Caco-2 (cell line): Measurements from ENCODE around the gene SEC14L5. TPM values are rescaled to one million over a fixed set of nuclear protein-coding genes. Genes with fewer than 3 reads are reported as not detected.

Experiments
- BruUV-seq: library from RNA; stranded (reverse); fragments of 400-500 nt; replicated peaks from 2 replicates; lab custom pipeline; 2021; lab: Mats Ljungman, UMichigan
- CTCF ChIA-PET: fragments of 300-600 bp; sonication (Branson Sonifier 250); formaldehyde crosslinking; loops from one replicate; lab custom pipeline; 2022; ENCODE audit warnings: antibody characterized with exemption; lab: Charles Lee
- POLR2A ChIA-PET: fragments of 300-600 bp; sonication (Branson Sonifier 250); formaldehyde crosslinking; loops from one replicate; lab custom pipeline; 2022; ENCODE audit warnings: antibody characterized with exemption; lab: Charles Lee
- DNase-seq, 2 experiments: peaks; one replicate each; pipeline versions ENCODE4 v3.0.0 to v3.0.0-alpha.2; 2020 to 2022
- H3K27me3 ChIP-seq: replicated peaks from 2 replicates; pipeline ENCODE4 v1.6.0; 2011; ENCODE audit warnings: low read length; ENCODE audit not compliant: control insufficient read depth, insufficient read depth
- H3K36me3 ChIP-seq: 2 replicates; pipeline ENCODE4 v1.5.1; 2011; ENCODE audit warnings: low read length; ENCODE audit not compliant: control insufficient read depth, insufficient read depth
- H3K4me1 ChIP-seq: fragments of 250-450 bp; sonication (Bioruptor Pico); 2 replicates; pipeline ENCODE4 v1.5.1; 2020; ENCODE audit warnings: mild to moderate bottlenecking
- H3K4me3 ChIP-seq: 2 replicates; pipeline ENCODE4 v1.5.1; 2011; ENCODE audit warnings: low read depth, mild to moderate bottlenecking, control low read depth, low read length
- H3K9me3 ChIP-seq: fragments of 250-450 bp; sonication (Bioruptor Pico); 2 replicates; pipeline ENCODE4 v1.5.1; 2020; ENCODE audit warnings: mild to moderate bottlenecking, moderate library complexity
- H3K27ac Mint-ChIP-seq: one replicate; pipeline ENCODE4 v1.8.0; 2022; ENCODE audit warnings: mixed read lengths; ENCODE audit not compliant: unreplicated experiment
- H3K27me3 Mint-ChIP-seq: one replicate; pipeline ENCODE4 v1.8.0; 2022; ENCODE audit warnings: mixed read lengths; ENCODE audit not compliant: insufficient read depth, unreplicated experiment
- H3K36me3 Mint-ChIP-seq: one replicate; pipeline ENCODE4 v1.8.0; 2022; ENCODE audit warnings: mild to moderate bottlenecking, mixed read lengths; ENCODE audit not compliant: insufficient read depth, unreplicated experiment
- H3K4me1 Mint-ChIP-seq: one replicate; pipeline ENCODE4 v1.8.0; 2022; ENCODE audit warnings: low read depth, mixed read lengths; ENCODE audit not compliant: unreplicated experiment
- H3K4me3 Mint-ChIP-seq: one replicate; pipeline ENCODE4 v1.8.0; 2022; ENCODE audit warnings: mild to moderate bottlenecking, moderate library complexity, mixed read lengths; ENCODE audit not compliant: unreplicated experiment
- H3K9me3 Mint-ChIP-seq: one replicate; pipeline ENCODE4 v1.8.0; 2022; ENCODE audit warnings: mixed read lengths; ENCODE audit not compliant: unreplicated experiment
- intact Hi-C: fragments of 100-400 bp; cut with micrococcal nuclease; formaldehyde crosslinking; loops from one replicate; pipeline ENCODE4 v1.10.0; 2022; ENCODE audit not compliant: unreplicated experiment
- total RNA-seq: library from RNA; stranded (reverse); gene quantifications from 2 replicates; pipeline ENCODE4 v1.2.3, GENCODE V29; 2022
- TF ChIP-seq, protein P1 (sequence below), 2 experiments: fragments of 200-600 bp in 1 of 2; IDR thresholded peaks; 1 replicate in 1 of 2; 2 replicates in 1 of 2; pipeline versions ENCODE4 v1.5.1 to v1.8.0; 2011 to 2022; ENCODE audit warnings: antibody characterized with exemption in 1 of 2, control low read depth in 1 of 2, inconsistent platforms in 1 of 2, low read depth in 1 of 2, low read length in 1 of 2, mild to moderate bottlenecking in 1 of 2, moderate library complexity in 1 of 2; ENCODE audit not compliant: insufficient read depth in 1 of 2, severe bottlenecking in 1 of 2, unreplicated experiment in 1 of 2

SEC14L5 gene
- total RNA-seq, 1 experiment from 2014 or later: 0.14 TPM

DNA sequence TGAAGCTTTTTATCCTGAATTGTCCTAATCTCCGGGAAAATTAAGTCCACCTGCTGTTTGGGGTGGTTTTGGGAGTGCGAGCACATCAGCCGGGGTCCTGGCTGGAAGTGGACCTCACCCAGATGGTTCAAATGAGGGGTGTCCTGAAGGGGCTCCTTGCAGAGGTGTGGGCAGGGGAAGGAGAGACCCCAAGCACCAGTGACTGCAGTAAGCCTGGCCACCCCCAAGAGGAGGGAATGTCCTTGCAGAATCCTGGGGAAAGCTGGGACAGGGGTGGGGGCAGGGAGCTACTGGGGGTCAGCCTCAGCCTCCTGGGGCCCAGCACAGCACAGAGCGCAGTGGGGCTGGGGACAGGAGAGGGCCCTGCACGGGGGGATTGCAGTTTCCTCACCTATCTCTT lies 46.2 kb downstream of the SEC14L5 start:
- no peaks in the 10 kb centered on the region; the same call in 1 of the 2 replicates for H3K27me3 ChIP-seq
- intact Hi-C loops: no loop called here

DNA sequence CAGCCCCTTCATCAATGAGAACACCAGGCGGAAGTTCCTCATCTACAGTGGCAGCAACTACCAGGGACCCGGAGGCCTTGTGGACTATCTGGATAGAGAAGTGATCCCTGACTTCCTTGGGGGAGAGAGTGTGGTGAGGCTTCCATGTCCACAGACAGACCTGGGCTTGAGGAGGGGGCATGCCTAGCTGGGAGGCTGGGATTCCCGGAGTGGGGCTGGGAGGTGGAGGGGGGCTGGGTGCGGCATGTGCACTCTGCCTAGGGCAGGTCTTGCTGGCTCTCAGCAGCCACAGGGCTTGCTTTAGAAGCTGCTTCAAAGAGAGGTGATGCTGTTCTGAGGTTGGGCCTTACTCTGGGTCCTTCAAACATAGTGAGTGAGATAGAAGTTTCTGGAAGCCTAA lies 47.8 kb downstream of the SEC14L5 start:
- Histone ChIP-seq H3K36me3 (no peaks in the 10 kb centered on the region), H3K9me3 (no peaks in the 10 kb centered on the region), H3K27me3 (no peaks in the 10 kb centered on the region; the same call in 1 of the 2 replicates), H3K4me1 (no peaks in the 10 kb centered on the region), H3K4me3 (no peak overlapping the region)
- no peaks in the 10 kb centered on the region for H3K9me3 Mint-ChIP-seq
- DNase-seq: no peak
- H3K27me3 Mint-ChIP-seq: peaks cover 8% of the 10 kb centered on the region
- TF ChIP-seq, protein P1, sequence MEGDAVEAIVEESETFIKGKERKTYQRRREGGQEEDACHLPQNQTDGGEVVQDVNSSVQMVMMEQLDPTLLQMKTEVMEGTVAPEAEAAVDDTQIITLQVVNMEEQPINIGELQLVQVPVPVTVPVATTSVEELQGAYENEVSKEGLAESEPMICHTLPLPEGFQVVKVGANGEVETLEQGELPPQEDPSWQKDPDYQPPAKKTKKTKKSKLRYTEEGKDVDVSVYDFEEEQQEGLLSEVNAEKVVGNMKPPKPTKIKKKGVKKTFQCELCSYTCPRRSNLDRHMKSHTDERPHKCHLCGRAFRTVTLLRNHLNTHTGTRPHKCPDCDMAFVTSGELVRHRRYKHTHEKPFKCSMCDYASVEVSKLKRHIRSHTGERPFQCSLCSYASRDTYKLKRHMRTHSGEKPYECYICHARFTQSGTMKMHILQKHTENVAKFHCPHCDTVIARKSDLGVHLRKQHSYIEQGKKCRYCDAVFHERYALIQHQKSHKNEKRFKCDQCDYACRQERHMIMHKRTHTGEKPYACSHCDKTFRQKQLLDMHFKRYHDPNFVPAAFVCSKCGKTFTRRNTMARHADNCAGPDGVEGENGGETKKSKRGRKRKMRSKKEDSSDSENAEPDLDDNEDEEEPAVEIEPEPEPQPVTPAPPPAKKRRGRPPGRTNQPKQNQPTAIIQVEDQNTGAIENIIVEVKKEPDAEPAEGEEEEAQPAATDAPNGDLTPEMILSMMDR (IDR thresholded peaks at IDR 0.05; ENCODE audit: insufficient read depth in 1 of 2, low read depth in 1 of 2, low read length in 1 of 2, severe bottlenecking in 1 of 2, unreplicated experiment in 1 of 2): no peak
- H3K4me3 Mint-ChIP-seq: no peak overlapping the region
- no peaks in the 10 kb centered on the region for H3K36me3 Mint-ChIP-seq
- no TSS peak for BruUV-seq
- H3K27ac Mint-ChIP-seq: no peak overlapping the region
- no peaks in the 10 kb centered on the region for H3K4me1 Mint-ChIP-seq
- POLR2A ChIA-PET: no interaction called here
- intact Hi-C loops: no loop called here
- CTCF ChIA-PET: no interaction called here

More for the DNA sequence above, 46.2 kb downstream of the SEC14L5 start:
- ChIA-PET POLR2A (no interaction called here), CTCF (no interaction called here)
- no TSS peak for BruUV-seq
- Mint-ChIP-seq H3K9me3 (no peaks in the 10 kb centered on the region), H3K4me3 (no peak overlapping the region), H3K36me3 (no peaks in the 10 kb centered on the region), H3K4me1 (no peaks in the 10 kb centered on the region), H3K27ac (no peak overlapping the region), H3K27me3 (peaks cover 5% of the 10 kb centered on the region)
- H3K36me3 ChIP-seq: no peaks in the 10 kb centered on the region
- no peaks in the 10 kb centered on the region for H3K4me1 ChIP-seq
- TF ChIP-seq, protein P1 (IDR thresholded peaks at IDR 0.05; ENCODE audit: insufficient read depth in 1 of 2, low read depth in 1 of 2, low read length in 1 of 2, severe bottlenecking in 1 of 2, unreplicated experiment in 1 of 2): no peak
- no peak for DNase-seq
- no peaks in the 10 kb centered on the region for H3K9me3 ChIP-seq
- H3K4me3 ChIP-seq: no peak overlapping the region

DNA sequence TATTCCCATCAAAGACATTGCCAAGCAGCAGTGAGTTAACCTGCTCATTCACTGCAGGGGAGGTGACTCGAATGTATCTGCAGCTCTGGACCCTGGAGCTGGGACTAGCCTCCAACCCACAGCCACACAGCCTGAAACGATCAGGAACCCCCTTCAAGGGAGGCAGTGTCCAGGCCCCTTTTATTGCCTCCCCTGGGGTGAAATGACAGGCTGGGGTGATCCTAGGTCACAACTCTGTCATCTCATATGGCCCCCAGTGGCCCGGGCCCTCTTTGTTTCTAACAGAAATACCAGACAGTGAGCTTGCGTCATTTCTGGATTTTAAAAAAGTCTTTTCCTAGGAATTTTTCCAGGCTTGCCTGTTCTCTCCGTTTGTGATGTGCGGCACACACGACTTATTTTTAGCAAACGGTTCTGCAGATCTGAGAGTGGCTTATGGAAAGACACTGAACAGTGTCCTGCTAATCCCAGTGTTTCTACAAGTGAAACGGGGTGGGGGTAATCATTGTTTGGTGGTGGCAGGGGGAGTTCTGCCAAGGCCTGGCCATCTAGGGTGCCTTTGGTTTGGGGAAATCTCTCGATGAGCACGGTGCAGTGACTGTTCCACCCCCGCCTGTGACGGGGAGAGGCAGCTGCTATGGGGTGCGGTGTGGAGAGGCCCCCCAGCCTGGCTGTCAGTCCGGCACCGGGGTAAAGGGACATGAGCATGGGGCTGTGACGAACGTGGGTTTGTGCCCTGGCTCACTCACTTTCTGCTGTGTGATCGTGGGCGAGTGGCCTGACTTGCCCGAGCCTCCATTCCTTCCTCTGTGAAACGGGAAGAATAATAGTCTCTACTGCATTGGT lies 48.4 kb downstream of the SEC14L5 start:
- H3K27me3 ChIP-seq: no peaks in the 10 kb centered on the region; the same call in 1 of the 2 replicates
- no peak overlapping the region for H3K4me3 ChIP-seq
- no peaks in the 10 kb centered on the region for H3K4me1 Mint-ChIP-seq
- TF ChIP-seq, protein P1 (IDR thresholded peaks at IDR 0.05; ENCODE audit: insufficient read depth in 1 of 2, low read depth in 1 of 2, low read length in 1 of 2, severe bottlenecking in 1 of 2, unreplicated experiment in 1 of 2): no peak
- BruUV-seq: no TSS peak
- POLR2A ChIA-PET: no interaction called here
- H3K36me3 Mint-ChIP-seq: no peaks in the 10 kb centered on the region
- no peak overlapping the region for H3K27ac Mint-ChIP-seq
- H3K4me1 ChIP-seq: no peaks in the 10 kb centered on the region
- H3K4me3 Mint-ChIP-seq: no peak overlapping the region
- DNase-seq: no peak
- CTCF ChIA-PET: no interaction called here
- intact Hi-C loops: no loop called here
- peaks cover 7% of the 10 kb centered on the region for H3K27me3 Mint-ChIP-seq
- H3K9me3 ChIP-seq: no peaks in the 10 kb centered on the region
- H3K9me3 Mint-ChIP-seq: no peaks in the 10 kb centered on the region
- no peaks in the 10 kb centered on the region for H3K36me3 ChIP-seq
